CD14-positive monocyte (primary cell): ENCODE results near the gene DEFB129. TPM values are rescaled to one million over a fixed set of nuclear protein-coding genes. Genes with fewer than 3 reads are reported as not detected.

Experiments
- DNase-seq, 3 donors: peaks; one replicate each; pipeline ENCODE4 v3.0.0-alpha.2; 2011 to 2022
- H2AFZ ChIP-seq: 2 replicates; pipeline ENCODE4 v1.6.0; 2012; ENCODE audit warnings: mild to moderate bottlenecking, low read depth, low read length, inconsistent platforms; ENCODE audit not compliant: insufficient read depth, poor library complexity, severe bottlenecking
- H3K27ac ChIP-seq, 2 donors: 1 replicate in 1 of 2; 2 replicates in 1 of 2; pipeline ENCODE4 v1.5.1; 2012 to 2013; ENCODE audit warnings: low read length in 2 of 2, control low read depth in 1 of 2, inconsistent platforms in 1 of 2, low read depth in 1 of 2, mild to moderate bottlenecking in 1 of 2
- H3K27me3 ChIP-seq, 2 donors: one replicate each; pipeline versions ENCODE4 v1.6.0 to v1.6.1; 2011 to 2013; ENCODE audit warnings: low read length in 2 of 2; ENCODE audit not compliant: control insufficient read depth in 2 of 2, insufficient read depth in 2 of 2
- H3K36me3 ChIP-seq, 2 donors: replicated peaks in 1 of 2; 1 replicate in 1 of 2; 2 replicates in 1 of 2; pipeline versions ENCODE4 v1.5.1 to v1.6.1; 2012 to 2013; ENCODE audit warnings: low read length in 2 of 2, control low read depth in 1 of 2, inconsistent platforms in 1 of 2, mild to moderate bottlenecking in 1 of 2; ENCODE audit not compliant: insufficient read depth in 2 of 2, control insufficient read depth in 1 of 2
- H3K4me1 ChIP-seq, 2 donors: 1 replicate in 1 of 2; 2 replicates in 1 of 2; pipeline versions ENCODE4 v1.5.1 to v1.6.1; 2012 to 2013; ENCODE audit warnings: low read length in 2 of 2, control low read depth in 1 of 2, inconsistent platforms in 1 of 2, mild to moderate bottlenecking in 1 of 2, moderate library complexity in 1 of 2; ENCODE audit not compliant: insufficient read depth in 2 of 2, control insufficient read depth in 1 of 2
- H3K4me2 ChIP-seq: replicated peaks from 2 replicates; pipeline ENCODE3; 2012; ENCODE audit warnings: low read length, moderate library complexity, mild to moderate bottlenecking; ENCODE audit not compliant: poor library complexity, severe bottlenecking; ENCODE audit errors: extremely low read depth
- H3K4me3 ChIP-seq, 3 experiments: fragments of 200-600 bp in 1 of 3; sonication (generic) in 1 of 3; replicated peaks in 1 of 3; 1 replicate in 2 of 3; 2 replicates in 1 of 3; pipeline ENCODE4 v1.5.1; 2011 to 2013; ENCODE audit warnings: low read length in 3 of 3, mild to moderate bottlenecking in 3 of 3, control low read depth in 2 of 3, low read depth in 2 of 3, inconsistent platforms in 1 of 3, moderate library complexity in 1 of 3
- H3K79me2 ChIP-seq: 2 replicates; pipeline ENCODE4 v1.6.0; 2012; ENCODE audit warnings: mild to moderate bottlenecking, control low read depth, inconsistent platforms, low read length, moderate library complexity; ENCODE audit not compliant: insufficient read depth
- H3K9ac ChIP-seq: 2 replicates; pipeline ENCODE4 v1.6.0; 2017; ENCODE audit warnings: low read length, mild to moderate bottlenecking; ENCODE audit not compliant: insufficient read depth, poor library complexity, severe bottlenecking
- H3K9me3 ChIP-seq, 2 donors: replicated peaks in 1 of 2; 1 replicate in 1 of 2; 2 replicates in 1 of 2; pipeline versions ENCODE4 v1.5.1 to v1.6.1; 2012 to 2013; ENCODE audit warnings: low read length in 2 of 2, control low read depth in 1 of 2; ENCODE audit not compliant: control insufficient read depth in 1 of 2, insufficient read depth in 1 of 2
- H4K20me1 ChIP-seq: 2 replicates; pipeline ENCODE4 v1.6.0; 2012; ENCODE audit warnings: mild to moderate bottlenecking, low read length, control low read depth, moderate library complexity; ENCODE audit not compliant: insufficient read depth
- H3K27ac Mint-ChIP-seq, 7 donors: one replicate each; pipeline ENCODE4 v1.8.0; 2020; ENCODE audit warnings: mild to moderate bottlenecking in 7 of 7, mixed read lengths in 7 of 7, moderate library complexity in 6 of 7, inconsistent platforms in 2 of 7
- H3K27me3 Mint-ChIP-seq, 3 donors: one replicate each; pipeline ENCODE4 v1.8.0; 2021 to 2022; ENCODE audit warnings: low read depth in 3 of 3, mild to moderate bottlenecking in 3 of 3, mixed read lengths in 3 of 3, moderate library complexity in 3 of 3, inconsistent platforms in 1 of 3
- H3K36me3 Mint-ChIP-seq, 2 donors: one replicate each; pipeline ENCODE4 v1.8.0; 2020; ENCODE audit warnings: mixed read lengths in 2 of 2, inconsistent platforms in 1 of 2, mild to moderate bottlenecking in 1 of 2
- H3K4me1 Mint-ChIP-seq: one replicate; pipeline ENCODE4 v1.8.0; 2020; ENCODE audit warnings: mild to moderate bottlenecking, mixed read lengths
- H3K4me3 Mint-ChIP-seq, 2 donors: one replicate each; pipeline ENCODE4 v1.8.0; 2020; ENCODE audit warnings: mild to moderate bottlenecking in 2 of 2, mixed read lengths in 2 of 2, moderate library complexity in 1 of 2
- H3K9me3 Mint-ChIP-seq, 7 donors: one replicate each; pipeline ENCODE4 v1.8.0; 2020 to 2022; ENCODE audit warnings: mixed read lengths in 7 of 7, mild to moderate bottlenecking in 6 of 7, moderate library complexity in 6 of 7, inconsistent platforms in 2 of 7
- CTCF ChIP-seq: fragments of 200-600 bp; IDR thresholded peaks from one replicate; pipeline ENCODE4 v1.8.0; 2022; ENCODE audit warnings: antibody characterized with exemption, mild to moderate bottlenecking
- WGBS: methylation state at CpG from one replicate; pipeline ENCODE4 v1.1.5; 2013; ENCODE audit warnings: missing lambda C conversion rate; ENCODE audit not compliant: insufficient coverage; 5-methylcytosine and 5-hydroxymethylcytosine counted together
- intact Hi-C, 2 donors: fragments of 100-400 bp; cut with micrococcal nuclease; formaldehyde crosslinking; loops; one replicate each; pipeline versions ENCODE4 v1.15.0 to v1.15.1; 2023
- polyA plus RNA-seq, 3 donors: library from polyadenylated mRNA; depleted of rRNA in 1 of 3; unstranded in 2 of 3; stranded (reverse) in 1 of 3; fragments of 300-500 nt in 2 of 3; fragments of >200 nt in 1 of 3; fragmentation: Illumina TruSeq in 2 of 3; gene quantifications; 1 replicate in 2 of 3; 2 replicates in 1 of 3; pipeline ENCODE4 v1.2.3, GENCODE V29; 2012 to 2021

The DEFB129 gene
- polyA plus RNA-seq, 3 donors, result not detected

DNA sequence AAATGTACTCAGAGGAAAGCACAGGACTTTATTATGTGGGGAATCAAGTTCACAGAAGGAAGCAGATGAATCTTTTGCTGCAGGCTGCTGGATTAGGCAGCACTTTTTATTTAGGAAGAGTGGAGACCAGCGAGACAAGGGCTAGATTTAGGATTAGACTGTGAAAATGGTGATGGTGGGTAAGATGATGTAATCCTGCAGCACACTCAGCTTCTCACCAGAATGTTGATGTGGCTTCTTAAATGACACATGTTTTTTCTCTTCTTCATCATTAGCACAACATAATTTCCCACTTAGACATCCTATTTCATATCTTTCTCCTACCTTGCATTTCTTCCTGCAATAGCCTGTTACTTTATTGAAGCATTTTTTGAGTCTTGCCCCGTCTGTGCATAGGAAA is 39.3 kb upstream of the DEFB129 start:
- peaks cover 0 to 3% of the 10 kb centered on the region in 2 donors for H3K9me3 ChIP-seq
- H3K27me3 Mint-ChIP-seq, result peaks cover 3 to 12% (median 5%) of the 10 kb centered on the region in 3 donors
- WGBS, result 100% methylated on average over 1 of the region's 2 CpGs
- H3K36me3 Mint-ChIP-seq, result no peaks in the 10 kb centered on the region
- H3K79me2 ChIP-seq, result no peaks in the 10 kb centered on the region
- H2AFZ ChIP-seq, result no peak overlapping the region
- no peak overlapping the region for H3K27ac Mint-ChIP-seq
- H3K4me1 Mint-ChIP-seq, result no peaks in the 10 kb centered on the region
- intact Hi-C loops, result no loop called here
- no peak overlapping the region for H3K27ac ChIP-seq
- no peak for DNase-seq
- no peak overlapping the region for H3K4me2 ChIP-seq
- no peak overlapping the region for H3K9ac ChIP-seq
- H3K36me3 ChIP-seq, result no peaks in the 10 kb centered on the region
- no peak overlapping the region for H3K4me3 Mint-ChIP-seq
- H3K27me3 ChIP-seq, result peaks cover 2 to 5% of the 10 kb centered on the region in 2 donors
- no peak overlapping the region for H3K4me3 ChIP-seq
- H4K20me1 ChIP-seq, result no peaks in the 10 kb centered on the region
- no peaks in the 10 kb centered on the region for H3K4me1 ChIP-seq
- TF ChIP-seq CTCF, result no peak
- peaks cover 6 to 25% (median 19%) of the 10 kb centered on the region in 7 donors for H3K9me3 Mint-ChIP-seq

DNA sequence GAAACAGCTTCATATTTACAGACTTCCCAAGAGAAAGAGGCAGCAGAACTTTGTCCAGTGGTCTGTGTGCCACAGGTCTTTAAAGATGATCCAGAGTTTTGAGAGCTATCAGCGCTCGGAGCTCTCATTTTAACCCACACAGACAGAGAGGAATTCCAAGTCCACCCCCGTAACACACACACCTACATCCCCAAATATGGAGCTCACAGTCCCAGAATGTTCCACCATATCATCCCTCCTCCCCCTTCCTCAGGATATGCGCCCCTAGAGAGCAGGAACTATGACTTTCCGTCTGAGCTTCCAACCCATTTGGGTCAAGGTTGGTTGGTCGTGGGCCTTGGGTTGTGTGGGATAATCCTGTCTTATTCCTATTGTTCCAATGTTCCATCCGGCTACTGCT is 37.4 kb upstream of the DEFB129 start, which contains the start of gene DEFB128:
TSS of gene DEFB128 (minus strand) at position 101 of the 400 bp plus-strand sequence. CDS start at position 13, 88 bp downstream.
- no peak for DNase-seq
- Histone ChIP-seq H3K36me3 (no peaks in the 10 kb centered on the region), H3K4me3 (no peak within 1 kb of the TSS), H3K79me2 (no peaks in the 10 kb centered on the region), H3K27me3 (peaks cover 2 to 5% of the 10 kb centered on the region in 2 donors), H3K9me3 (peaks cover 0 to 3% of the 10 kb centered on the region in 2 donors), H3K9ac (no peak within 1 kb of the TSS), H3K4me1 (no peaks in the 10 kb centered on the region), H3K27ac (no peak within 1 kb of the TSS), H3K4me2 (no peak within 1 kb of the TSS), H4K20me1 (no peaks in the 10 kb centered on the region), H2AFZ (no peak within 1 kb of the TSS)
- Mint-ChIP-seq H3K4me3 (no peak within 1 kb of the TSS), H3K27me3 (peaks cover 3 to 14% (median 5%) of the 10 kb centered on the region in 3 donors), H3K36me3 (no peaks in the 10 kb centered on the region), H3K4me1 (no peaks in the 10 kb centered on the region), H3K27ac (no peak within 1 kb of the TSS), H3K9me3 (peaks cover 4 to 22% (median 14%) of the 10 kb centered on the region in 7 donors)
- 100% methylated on average over 2 of the region's 7 CpGs for WGBS
- no peak for TF ChIP-seq CTCF
- intact Hi-C loops, result no loop called here
